GM12891 (cell line): ENCODE measurements around the gene GALNT10.

Experiments used
- POLR2A ChIP-seq: IDR thresholded peaks from 2 replicates; pipeline ENCODE4 v1.6.1; 2011; ENCODE audit warnings: low read depth, low read length, control low read depth
- POLR2AphosphoS5 ChIP-seq: IDR thresholded peaks from 2 replicates; pipeline ENCODE4 v1.6.1; 2011; ENCODE audit warnings: low read depth, low read length, control low read depth
- SPI1 ChIP-seq: IDR thresholded peaks from 2 replicates; pipeline ENCODE4 v1.6.1; 2011; ENCODE audit warnings: low read depth, low read length, control low read depth
- TAF1 ChIP-seq: IDR thresholded peaks from 2 replicates; pipeline ENCODE4 v1.6.1; 2011; ENCODE audit warnings: low read depth, low read length, control low read depth

GRCh38 chr5:154313360-154314017, 123.0 kb downstream of the GALNT10 start:
- TF ChIP-seq POLR2AphosphoS5 (no peak), POLR2A (no peak), TAF1 (no peak), SPI1 (no peak)
